Astrocyte (in vitro differentiated cells and primary cell): ENCODE measurements around the gene WNT1.

Experiments used
- CTCF ChIP-seq: IDR thresholded peaks from 2 replicates; pipeline ENCODE4 v1.5.1; 2011; ENCODE audit warnings: low read depth, mild to moderate bottlenecking, inconsistent platforms, low read length, moderate library complexity; ENCODE audit not compliant: insufficient read depth
- EZH2 ChIP-seq: IDR thresholded peaks from 2 replicates; pipeline ENCODE4 v1.6.1; 2012; ENCODE audit warnings: mild to moderate bottlenecking, low read length, inconsistent platforms; ENCODE audit not compliant: insufficient read depth

DNA sequence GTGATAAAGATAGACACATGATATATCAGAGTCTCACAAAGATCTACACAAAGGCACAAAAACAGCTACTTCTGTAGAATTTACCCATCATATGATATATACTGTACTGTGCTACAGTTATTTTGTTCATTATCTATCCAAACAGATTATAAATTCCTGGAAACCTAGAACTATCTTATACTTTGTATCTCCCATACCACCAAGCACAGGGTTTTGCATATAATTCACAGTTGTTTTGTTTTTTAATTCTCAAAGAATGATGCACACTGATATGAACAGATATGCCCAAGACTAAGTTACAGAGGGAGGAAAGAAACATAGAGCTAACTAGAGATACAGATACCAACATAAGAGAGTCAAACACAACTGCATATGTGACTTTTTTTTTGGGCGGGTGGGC is 37.1 kb downstream of the WNT1 start:
- TF ChIP-seq CTCF (no peak), EZH2 (no peak)
